ENCODE results near the gene PRKCH.

PRKCH gene

DNA sequence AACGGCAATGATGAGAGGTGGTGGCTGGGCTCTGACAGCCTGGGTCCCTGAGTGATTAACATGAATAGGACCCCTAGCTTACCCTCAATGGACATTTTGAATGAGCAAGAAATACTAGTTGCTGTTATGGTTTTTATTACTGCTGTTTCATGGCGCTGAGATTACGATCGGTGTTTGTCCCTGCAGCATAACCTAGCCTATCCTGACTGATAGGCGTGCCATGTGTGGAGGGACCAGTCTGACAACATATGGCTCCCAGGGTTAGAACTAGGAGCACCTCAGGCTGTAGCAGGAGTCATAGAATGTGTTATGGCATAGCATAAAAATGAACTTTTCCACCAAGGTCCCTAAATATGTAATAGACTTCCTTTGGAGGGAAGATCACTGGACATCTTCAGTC, 236.5 kb downstream of the PRKCH start:
- no peak for DNase-seq

DNA sequence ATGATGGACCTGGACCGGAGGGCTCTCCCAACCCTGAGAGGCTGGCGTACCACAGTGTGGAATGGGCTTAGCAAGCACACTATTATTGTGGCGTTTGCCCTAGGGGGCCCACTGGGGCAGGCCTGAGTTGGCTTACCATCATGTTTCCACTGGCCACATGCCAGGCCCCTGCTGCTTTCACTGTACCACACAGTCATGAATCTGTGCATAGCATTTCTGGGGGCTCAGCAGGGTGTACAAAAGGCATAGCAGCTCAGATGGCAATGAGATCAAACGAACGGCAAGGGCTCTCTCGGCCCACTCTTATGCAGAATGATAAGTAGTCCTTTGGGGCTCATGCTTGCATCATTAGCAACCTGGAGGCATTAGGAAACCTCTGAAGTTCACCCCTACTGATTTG, 236.9 kb downstream of the PRKCH start:
- DNase-seq = no peak

DNA sequence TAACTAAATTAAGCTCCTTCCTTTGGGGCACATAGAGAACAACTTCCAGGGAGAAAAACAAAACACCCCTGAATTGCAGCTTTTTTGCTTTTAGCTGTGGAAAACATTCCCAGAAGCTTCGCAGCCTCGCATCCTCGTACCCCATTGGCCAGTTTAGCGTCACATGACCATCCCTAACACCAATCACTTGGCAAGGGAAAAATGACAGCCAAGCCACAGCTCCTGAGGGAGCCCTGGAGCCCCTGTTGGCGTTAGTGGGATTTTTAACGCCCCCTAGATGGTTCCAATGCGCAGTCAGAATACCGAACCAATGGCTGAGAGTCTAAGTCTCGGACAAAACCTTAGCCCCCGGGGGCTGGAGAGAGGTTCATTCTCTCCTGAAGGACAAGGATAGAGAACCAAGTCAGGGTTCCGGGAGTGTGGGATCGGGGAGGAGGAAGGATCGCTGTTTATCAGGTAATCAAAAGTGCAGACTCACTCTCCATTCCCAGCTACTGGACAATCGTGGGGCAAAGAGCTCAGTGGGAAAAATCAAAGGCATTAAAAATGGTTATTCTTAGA, 238.3 kb downstream of the PRKCH start:
- DNase-seq = no peak

DNA sequence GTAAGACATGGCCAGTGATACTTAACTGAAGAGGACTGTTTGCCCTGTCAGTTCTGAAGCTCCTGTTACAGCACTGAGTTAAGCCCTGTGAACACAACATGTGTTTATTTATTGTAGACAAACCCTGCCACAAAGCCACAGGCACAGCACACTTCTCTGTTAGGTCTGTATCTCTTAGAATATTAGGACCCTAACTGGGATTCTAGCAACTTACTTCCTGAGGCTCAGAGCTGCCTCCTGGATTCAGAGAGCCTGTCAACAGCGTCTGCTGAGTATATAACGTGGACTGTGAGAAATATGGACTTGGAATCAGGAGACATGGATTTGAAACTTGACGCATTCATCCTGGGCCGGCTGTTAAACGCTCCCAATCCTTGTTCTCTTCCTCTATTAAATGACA, 238.9 kb downstream of the PRKCH start:
- DNase-seq = no peak

DNA sequence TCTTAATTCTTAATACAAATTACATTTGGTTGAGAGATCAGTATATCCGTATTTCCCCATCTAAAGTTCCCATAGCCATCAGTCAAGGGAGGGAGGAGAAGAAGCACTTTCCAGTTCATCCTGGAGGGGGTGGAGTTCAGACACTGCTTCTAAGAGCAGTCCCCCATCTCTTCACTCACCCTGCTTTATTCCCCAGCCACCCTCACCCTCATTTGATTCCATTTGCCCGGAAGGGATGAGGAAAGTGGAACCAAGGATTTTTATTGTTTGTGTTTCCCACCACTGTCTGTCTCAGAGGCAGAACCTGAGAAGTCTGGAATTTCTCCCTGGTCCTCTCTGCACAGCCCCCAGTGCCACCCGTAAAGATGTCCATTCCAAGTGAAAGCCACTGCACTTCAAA, 239.7 kb downstream of the PRKCH start:
- no peak for DNase-seq

DNA sequence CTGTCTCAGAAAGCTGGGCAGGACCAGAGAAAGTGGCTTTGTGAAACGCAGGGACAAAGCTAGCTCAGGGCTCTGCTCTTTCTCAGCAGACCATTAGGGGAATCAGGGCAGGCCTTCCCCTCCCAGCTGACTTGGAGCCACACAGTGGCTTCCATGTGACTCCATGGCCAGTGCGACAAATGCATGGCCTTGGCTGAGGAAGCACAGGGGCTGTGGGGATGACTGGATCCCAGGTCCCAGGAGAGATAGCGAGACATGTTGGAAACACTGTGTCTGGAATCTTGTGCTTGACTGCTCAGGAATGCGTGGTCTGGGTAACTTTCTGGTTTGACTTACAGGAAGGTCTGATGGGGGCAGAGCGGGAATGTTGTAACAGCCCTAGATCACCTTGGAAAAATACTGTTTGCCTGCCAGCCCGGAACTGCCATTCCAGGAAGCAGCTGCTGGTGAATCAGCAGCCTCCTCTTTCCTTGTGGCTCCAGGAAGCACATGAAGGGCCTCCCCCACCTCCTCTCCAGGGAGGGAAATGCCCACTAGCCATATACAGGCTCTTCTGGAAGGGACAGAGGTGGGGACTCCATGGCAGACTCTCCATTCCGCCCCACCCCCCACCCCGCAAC, 240.4 kb downstream of the PRKCH start:
- no peak for DNase-seq

DNA sequence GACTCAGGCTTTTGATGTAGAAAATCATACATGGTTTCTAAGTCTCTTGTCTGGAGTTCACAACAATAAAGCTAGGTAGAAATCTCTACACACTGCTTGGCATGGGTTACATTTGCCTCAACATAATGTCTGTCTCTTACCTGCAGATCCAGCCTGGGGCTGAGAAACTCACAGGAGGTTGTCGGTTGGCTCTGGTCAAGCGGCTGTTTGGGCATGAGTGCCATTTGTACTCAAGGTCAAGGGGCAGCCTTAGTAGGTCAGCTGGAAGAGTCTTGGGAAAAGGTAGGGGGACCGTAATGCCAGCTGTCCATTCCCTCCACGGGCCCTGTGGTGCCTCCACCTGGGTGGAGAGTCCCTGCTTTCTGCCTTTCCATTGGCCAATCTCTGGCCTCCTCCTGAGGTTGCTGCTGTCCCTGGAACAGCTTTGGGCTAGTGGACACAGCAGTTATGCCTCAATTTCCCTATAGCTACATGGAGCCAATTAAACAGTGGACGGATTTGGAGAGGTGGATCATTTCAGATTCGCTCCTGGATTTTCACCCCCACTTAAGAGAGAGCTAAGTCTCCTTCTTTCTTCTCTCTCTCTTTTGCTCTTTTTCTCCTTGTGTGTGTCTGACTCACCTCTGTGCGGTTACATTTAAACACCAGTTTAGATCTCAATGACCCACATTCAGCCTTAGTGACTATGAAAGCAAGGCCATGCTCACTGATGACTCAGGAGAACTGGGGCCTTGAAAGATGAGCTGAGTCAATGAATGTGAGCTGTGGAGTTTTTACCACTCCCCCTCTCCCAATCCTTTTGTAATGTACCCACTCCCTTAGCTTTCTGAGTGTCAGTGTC, 241.2 kb downstream of the PRKCH start:
- DNase-seq = no peak

DNA sequence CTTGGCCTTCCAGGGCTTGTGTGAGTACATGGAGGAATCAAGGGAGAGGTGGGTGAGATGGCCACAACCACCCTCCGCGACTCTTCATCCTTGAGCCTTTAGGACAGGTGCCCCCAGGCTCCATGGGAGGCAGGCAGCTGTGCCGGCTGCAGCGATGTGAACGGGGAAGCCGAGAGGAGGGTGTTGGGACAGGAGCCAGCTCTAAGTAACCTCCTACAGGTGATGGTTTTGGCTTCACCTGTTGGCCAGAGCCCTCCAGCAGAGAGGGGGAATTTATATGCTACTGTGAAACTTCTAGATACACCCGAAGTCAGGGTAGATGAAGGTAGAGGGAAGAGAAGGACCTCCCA, 241.8 kb downstream of the PRKCH start:
- DNase-seq = no peak

DNA sequence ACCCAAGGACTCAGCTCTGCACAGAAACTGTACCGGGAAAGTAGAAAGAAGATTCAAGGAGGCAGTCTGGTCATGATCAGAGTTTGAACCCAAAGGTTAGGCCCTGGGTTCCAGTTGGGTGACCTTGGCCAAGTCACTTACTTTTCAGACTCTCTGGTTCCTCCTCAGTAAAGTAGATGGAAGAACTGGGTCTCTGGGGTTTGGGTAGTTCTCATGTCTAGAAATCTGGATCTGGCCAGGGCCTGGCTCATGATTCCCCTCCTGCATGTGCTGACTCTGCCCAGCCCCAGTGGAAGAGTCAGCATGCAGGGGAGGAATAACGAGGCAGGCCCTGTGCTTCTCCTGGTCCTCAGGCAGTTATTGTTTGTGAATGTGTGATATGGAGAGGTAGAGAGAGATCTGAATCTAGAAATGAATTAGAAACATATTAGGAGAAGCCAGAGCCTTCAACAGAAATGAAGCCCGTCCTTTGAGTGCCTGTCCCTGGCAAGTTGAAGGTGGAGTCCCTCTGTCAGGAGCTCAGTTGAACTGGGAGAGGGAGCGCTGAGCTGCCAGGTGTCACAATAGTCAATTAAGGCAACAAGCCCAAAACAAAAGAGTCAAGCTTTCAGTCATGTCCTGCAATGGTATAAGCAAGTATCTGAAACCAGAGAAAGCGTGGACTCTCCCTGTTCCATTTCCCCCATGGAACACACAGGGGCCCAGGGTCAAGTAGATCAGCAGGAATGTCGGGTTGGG, 242.7 kb downstream of the PRKCH start:
- DNase-seq = no peak

DNA sequence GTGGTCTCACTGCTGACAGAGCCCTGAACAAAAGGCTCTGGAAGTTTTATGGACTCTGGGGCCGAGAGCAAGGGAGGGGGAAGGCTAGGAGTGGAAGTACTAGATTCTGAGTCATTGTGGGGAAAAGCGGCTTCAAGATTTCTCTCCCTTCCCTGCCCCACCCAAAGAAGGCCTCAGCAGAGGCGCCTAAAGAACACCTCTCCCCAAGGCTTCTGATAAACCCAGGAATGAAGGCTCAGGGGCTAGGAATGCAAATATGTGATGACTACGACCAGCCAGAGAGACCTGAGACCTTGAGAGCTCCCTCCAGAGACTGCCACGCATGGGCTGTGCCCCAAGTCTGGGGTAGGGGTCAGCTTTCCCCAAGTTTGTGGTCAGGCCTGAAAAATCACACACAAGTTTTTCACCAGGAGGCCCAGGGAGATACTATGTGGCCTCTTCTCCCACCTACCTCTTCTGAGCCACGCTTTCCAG, 243.3 kb downstream of the PRKCH start:
- no peak for DNase-seq

DNA sequence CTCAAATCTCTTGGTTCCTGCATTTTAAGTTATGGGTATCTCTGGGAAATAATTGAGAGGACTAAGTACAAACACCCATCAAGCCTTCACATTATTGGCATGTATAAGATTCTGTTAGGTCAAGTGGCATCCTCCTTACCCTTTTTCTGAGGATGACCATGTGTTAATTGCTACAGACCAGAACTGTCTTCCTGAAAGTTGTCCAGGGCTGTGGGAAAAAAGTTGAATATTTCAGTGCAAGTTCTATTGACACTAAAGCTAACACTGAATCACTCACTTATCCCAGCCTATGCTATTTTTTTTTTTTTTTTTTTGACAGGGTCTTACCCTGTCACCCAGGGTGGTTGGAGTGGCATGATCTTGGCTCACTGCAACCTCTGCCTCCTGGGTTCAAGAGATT, 243.8 kb downstream of the PRKCH start:
- DNase-seq = no peak

DNA sequence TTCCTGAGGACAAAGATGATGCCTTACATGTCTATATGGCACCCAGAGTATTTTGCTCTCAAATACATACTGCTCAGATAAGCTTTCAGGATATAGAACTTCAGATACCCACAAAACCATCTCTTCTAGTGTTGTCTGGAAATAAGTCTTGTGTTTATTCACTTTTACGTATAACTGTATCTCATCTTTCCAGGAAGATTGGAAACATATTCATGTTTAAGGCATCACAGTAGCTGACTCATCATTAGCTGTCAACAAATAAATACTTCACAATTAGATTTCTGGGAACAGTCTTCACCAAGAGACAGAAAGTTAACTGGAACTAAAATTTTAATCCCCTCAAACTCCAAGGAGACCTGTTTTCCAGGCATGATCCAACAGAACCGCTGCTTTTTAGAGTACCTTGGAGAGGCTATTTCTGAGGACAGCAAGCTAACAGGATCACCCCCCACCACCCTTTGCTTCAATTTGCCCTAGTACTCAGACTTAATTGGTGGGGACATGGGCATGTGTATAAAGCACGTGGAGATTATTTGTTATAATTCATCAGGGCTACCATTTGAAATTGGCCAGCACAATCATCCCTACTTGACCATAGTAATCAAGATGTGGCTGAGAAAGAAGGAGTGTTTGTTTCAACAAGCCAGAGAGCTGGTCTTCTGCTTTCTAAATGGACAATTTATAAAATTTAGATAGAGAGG, 244.6 kb downstream of the PRKCH start:
- DNase-seq = no peak

DNA sequence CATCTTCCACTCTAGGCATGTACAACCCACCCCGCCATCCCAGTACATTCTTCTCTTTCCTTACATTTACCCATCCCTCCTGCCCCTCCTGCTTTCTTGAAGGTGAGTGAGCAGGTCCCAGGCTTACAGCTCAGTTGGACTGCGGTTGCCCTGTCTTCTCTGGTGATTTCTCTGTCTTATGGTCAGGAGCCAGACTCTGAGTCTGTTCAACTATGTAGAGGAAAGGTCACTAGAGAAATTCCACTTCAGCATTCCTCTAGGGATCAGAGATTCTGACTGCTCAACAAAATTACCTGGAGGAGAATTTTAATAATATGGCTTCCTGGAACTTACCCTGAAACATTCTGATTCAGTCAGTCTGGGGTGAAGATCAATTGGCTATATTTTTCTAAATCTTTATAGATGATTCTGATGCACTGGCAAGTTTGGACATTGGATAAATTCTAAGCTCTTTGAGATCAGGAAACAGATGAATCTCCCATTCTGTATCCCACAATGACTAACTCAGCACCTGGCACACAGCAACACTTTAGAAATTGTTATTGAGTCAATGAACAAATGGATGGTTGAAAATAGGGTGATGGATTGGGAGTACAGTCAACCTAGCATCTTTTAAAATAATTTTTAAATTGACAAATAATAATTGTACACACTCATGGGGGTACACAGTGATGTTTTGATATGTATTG, 245.3 kb downstream of the PRKCH start:
- no peak for DNase-seq

DNA sequence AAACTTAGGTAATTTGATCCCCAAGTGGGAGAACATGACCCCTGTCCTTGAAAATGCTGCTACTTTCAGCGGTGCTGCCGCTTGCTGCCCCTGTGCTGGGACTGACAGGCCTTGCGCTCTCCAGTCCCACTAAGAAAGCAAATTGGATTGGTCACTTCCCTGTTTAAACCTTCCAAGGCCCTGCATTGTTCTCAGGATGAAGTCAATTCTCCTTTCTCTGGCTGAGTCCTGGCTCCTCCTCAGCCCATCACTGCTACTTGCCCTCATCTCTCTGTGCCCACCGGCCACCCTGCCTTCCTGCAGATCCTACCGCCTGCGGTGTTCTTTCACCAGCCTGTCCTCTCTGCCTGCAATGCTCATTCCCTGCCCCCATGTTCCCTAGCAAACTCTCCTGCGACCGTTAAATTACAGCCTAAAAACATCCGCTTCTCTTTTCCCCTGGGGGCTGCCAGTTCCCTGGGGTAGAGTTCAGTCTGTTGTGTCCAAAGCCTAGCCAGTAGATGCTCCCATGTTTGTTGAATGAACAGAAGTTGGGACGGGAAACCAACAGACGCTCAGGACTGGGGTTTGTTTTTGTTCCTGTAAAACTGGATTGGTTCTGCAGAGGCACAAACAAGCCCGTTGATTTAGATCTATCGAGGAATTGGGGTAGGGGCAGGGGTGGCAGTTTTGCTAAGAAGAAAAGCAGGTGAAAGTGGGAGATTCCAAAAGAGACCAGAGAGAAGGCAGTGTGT, 246.6 kb downstream of the PRKCH start:
- no peak for DNase-seq

DNA sequence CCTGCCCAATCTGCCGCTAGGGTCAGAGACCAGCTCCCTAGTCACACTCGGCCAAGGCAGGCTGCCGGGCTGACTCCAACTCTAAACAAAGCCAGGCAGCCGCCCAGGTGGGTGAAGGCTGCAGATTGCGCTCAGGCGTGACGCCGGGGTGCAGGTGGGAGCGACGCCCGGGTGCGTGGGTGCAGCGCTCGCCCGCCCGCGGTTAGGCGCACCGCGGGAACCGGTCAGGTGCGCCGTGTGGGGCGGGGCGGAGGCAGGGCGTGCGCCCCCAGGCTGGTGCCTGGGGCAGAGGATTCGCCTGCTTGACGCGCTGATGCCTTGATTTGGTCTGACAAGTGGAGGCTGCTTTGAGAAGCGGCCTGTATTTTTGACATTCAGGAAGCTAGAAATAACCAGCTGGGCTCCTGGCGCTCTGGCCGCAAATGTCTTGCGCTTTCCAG, 247.2 kb downstream of the PRKCH start:
- DNase-seq = peak; percentile 79

DNA sequence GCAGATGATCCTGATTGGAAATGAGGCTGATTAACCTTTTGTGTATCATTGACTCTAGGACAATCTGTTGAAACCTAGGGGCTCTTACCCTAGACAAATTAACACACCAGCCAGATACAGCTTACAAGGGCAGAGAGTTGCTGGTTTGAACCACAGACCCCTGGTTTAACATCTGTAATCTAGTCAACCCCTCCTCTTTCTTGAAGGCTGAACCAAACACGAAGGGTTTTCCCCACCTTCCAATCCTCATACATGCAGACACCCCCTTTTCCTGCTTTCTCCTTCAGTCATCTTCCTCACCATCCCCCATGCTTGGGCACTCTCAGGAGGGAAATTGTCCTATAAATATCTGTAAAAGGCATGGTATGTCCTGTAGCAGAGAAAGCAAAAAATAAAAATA, 247.9 kb downstream of the PRKCH start:
- no peak for DNase-seq

DNA sequence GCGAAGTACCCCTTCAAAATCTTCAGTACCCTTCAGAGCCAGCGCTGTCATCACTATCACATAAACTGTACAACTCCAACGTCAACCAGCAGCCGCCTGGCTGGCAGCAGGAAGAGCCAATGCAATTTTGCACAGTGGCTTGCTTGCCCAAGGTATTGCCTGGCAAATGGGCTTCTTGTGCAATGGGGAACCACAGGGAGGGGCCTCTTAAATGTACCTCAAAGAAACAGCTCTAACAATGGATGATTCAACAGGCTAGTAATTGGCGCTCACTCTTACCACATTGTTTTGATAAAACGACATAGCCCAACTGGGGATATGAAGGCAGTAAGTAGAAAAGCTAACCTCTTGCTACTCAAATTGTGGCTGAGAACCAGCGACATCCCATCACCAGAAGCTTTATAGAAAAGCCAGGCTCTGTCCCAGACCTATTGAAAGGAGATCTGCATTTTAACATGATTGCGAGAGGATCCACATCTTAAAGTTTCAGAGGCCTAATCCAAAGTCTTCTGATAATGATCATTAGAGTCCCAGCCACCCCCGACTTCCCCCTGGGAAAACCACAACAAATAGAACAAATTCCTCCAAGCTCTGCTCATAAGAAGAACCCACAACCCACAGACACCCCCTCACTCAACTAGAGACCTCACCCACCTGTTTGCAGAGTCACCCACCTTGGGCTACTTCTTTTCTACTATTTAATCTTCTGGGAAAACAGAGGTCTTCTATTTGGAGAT, 248.6 kb downstream of the PRKCH start:
- DNase-seq = peak; percentile 66

DNA sequence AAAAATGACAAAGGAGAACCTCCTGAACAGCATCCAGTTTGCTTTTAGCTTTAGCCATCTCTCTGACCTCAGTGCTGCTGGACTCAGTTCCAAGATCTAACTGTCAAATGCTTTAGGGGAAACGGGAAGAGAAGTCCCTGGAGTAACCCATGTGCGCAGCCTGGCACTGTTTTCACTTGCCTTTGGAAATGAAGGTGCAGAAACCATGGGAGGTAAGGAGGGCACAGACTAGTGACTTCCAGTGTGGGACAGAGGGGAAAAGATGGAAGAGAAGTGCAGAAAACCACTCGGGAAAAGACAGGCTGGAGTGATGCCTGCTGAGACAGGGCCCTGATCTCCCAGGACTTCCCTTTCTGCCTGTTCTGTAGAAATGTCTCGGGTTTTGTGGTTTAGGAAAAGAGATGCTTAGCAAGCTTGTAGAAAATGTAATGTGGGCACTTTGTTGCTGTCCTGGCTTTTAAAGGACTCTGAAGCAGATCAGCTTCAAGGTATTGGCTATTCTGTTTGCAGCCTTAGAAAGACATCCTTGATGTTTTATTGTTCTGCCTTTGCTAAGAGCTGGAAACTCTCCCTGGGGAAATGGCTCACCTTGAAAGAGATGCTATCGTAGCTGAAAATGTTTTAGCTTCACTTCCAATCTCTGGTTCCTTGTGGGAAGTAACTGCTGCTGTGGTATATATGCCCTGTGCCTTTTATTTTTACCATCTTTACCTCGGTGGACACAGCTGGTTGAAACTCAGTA, 249.3 kb downstream of the PRKCH start:
- no peak for DNase-seq

DNA sequence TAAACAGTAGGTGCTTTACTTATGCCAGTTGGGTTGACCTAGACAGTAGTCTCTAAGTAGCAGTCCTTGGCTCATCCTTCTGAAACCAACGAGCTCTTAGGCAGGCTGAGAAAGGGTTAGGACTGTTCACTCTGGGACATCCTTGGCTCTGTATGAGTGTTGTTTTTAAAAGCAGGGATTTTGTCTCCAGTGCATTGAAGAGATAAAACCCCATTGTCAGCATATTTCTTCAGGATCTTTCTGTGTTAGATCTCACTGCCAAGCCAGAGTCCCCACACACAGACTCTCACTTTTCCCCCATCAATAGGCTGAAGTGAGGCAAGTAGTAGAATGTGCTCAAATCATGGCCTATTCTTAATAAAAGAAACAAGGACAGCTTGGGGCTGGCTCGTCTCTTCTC, 250.5 kb downstream of the PRKCH start:
- DNase-seq = no peak

DNA sequence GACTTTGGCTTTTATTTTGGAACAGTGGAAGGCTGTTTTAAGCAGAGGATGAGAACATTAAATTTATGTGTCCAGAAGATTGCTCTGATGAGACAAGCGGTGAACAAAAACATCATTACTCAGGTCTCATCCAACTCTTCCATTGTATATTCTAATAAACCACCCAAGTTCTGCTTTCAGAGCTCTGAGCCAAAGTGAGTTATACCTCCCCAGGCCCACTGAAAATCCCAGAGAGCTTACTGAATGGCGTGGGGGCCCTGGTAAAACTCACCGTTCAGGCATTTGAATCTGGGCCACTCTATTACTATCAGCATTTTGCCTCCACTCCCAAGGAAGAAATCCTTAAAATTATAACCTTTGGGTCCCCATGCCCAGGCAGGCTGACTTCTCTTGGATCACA, 251.9 kb downstream of the PRKCH start:
- no peak for DNase-seq
